ENCODE measurements around the gene HTRA2. TPM values are rescaled to one million over a fixed set of nuclear protein-coding genes. Genes with fewer than 3 reads are reported as not detected.

HTRA2 gene
- total and polyA plus RNA-seq, 3 donors from 2014 or later: 36.5 to 46.8 (median 45.8) TPM

- Histone ChIP-seq H3K4me3 (peak overlapping the region; percentile 49 to 64), H3K4me1 (peaks cover 22% of the 10 kb centered on the region), H3K27me3 (no peaks in the 10 kb centered on the region), H3K27ac (peak overlapping the region; percentile 11 to 66), H3K36me3 (ENCODE audit: low read depth, missing control alignments) (no peaks in the 10 kb centered on the region), H3K9me3 (no peaks in the 10 kb centered on the region)
- peak; percentile 75 for DNase-seq
- TF ChIP-seq CTCF (IDR thresholded peaks at IDR 0.05) (no peak), POLR2A (IDR thresholded peaks at IDR 0.05) (no peak)
- intact Hi-C loops (cut with DNase I; ENCODE audit: low total_unique reads): no loop called here
- WGBS, 2 donors: 15 to 25% methylated on average over 19 to 84 of the region's 85 CpGs
Observed at GRCh38 chr2:74548900-74549826, 19.4 kb downstream of the HTRA2 start.

- peaks cover 22% of the 10 kb centered on the region for H3K4me1 ChIP-seq
- H3K4me3 ChIP-seq: no peak overlapping the region
- no peaks in the 10 kb centered on the region for H3K9me3 ChIP-seq
- H3K36me3 ChIP-seq (ENCODE audit: low read depth, missing control alignments): no peaks in the 10 kb centered on the region
- no peak for DNase-seq
- intact Hi-C loops (cut with DNase I; ENCODE audit: low total_unique reads): no loop called here
- TF ChIP-seq CTCF (IDR thresholded peaks at IDR 0.05): no peak
- TF ChIP-seq POLR2A (IDR thresholded peaks at IDR 0.05): no peak
- WGBS, 2 donors: 86% methylated on average over 5 to 7 of the region's 7 CpGs
- no peaks in the 10 kb centered on the region for H3K27me3 ChIP-seq
- H3K27ac ChIP-seq: no peak overlapping the region
Observed at GRCh38 chr2:74550231-74550630, 20.5 kb downstream of the HTRA2 start.

- Histone ChIP-seq H3K27me3 (no peaks in the 10 kb centered on the region), H3K36me3 (ENCODE audit: low read depth, missing control alignments) (no peaks in the 10 kb centered on the region), H3K4me1 (peaks cover 22% of the 10 kb centered on the region), H3K9me3 (no peaks in the 10 kb centered on the region), H3K27ac (no peak overlapping the region), H3K4me3 (no peak overlapping the region)
- no peak for DNase-seq
- intact Hi-C loops (cut with DNase I; ENCODE audit: low total_unique reads): no loop called here
- TF ChIP-seq POLR2A (IDR thresholded peaks at IDR 0.05) (no peak), CTCF (IDR thresholded peaks at IDR 0.05) (no peak)
Observed at GRCh38 chr2:74551530-74551929, 21.8 kb downstream of the HTRA2 start.

- Histone ChIP-seq H3K27ac (no peak overlapping the region), H3K4me1 (peaks cover 22% of the 10 kb centered on the region), H3K27me3 (no peaks in the 10 kb centered on the region), H3K36me3 (ENCODE audit: low read depth, missing control alignments) (no peaks in the 10 kb centered on the region), H3K9me3 (no peaks in the 10 kb centered on the region), H3K4me3 (no peak overlapping the region)
- no peak for DNase-seq
- intact Hi-C loops (cut with DNase I; ENCODE audit: low total_unique reads): no loop called here
- TF ChIP-seq POLR2A (IDR thresholded peaks at IDR 0.05) (no peak), CTCF (IDR thresholded peaks at IDR 0.05) (no peak)
- 86 to 87% methylated on average over 19 to 21 of the region's 21 CpGs for WGBS, 2 donors
Observed at GRCh38 chr2:74551942-74552913, 22.5 kb downstream of the HTRA2 start.
